SU-DHL-6 (cell line): ENCODE measurements around the gene ANKRD23.

Experiments
- H2AFZ ChIP-seq: fragments of 200-600 bp; sonication (generic); 2 replicates; pipeline ENCODE4 v1.6.1; 2014; ENCODE audit warnings: low read depth, mild to moderate bottlenecking, moderate library complexity, mixed read lengths, antibody characterized with exemption, low read length; ENCODE audit not compliant: severe bottlenecking
- H3F3A ChIP-seq: fragments of 200-600 bp; shearing (Covaris generic); 2 replicates; pipeline ENCODE4 v1.6.0; 2016; ENCODE audit warnings: antibody characterized with exemption, mild to moderate bottlenecking; ENCODE audit not compliant: insufficient read depth
- H3K27ac ChIP-seq: fragments of 200-600 bp; sonication (generic); 2 replicates; pipeline ENCODE4 v1.5.1; 2016; ENCODE audit warnings: low read depth, mild to moderate bottlenecking, low read length, moderate library complexity, mixed read lengths
- H3K27me3 ChIP-seq: fragments of 200-600 bp; sonication (generic), shearing (Covaris generic); 2 replicates; pipeline ENCODE4 v1.6.0; 2014; ENCODE audit warnings: mild to moderate bottlenecking, low read length
- H3K36me3 ChIP-seq: fragments of 200-600 bp; sonication (generic); 2 replicates; pipeline ENCODE4 v1.6.1; 2014; ENCODE audit warnings: mild to moderate bottlenecking, low read length, mixed read lengths
- H3K4me2 ChIP-seq: fragments of 300-600, 200-600 bp; shearing (Covaris generic), sonication (generic); 2 replicates; pipeline ENCODE4 v1.6.0; 2014; ENCODE audit warnings: low read length, low read depth, mild to moderate bottlenecking; ENCODE audit not compliant: poor library complexity, severe bottlenecking
- H3K4me3 ChIP-seq: fragments of 200-600 bp; sonication (generic); 2 replicates; pipeline ENCODE4 v1.5.1; 2014; ENCODE audit warnings: antibody characterized with exemption, low read length, mild to moderate bottlenecking, mixed read lengths; ENCODE audit not compliant: insufficient read depth, poor library complexity, severe bottlenecking
- H3K79me2 ChIP-seq: fragments of 200-600 bp; sonication (generic); 2 replicates; pipeline ENCODE4 v1.6.1; 2014; ENCODE audit warnings: mild to moderate bottlenecking, low read length, moderate library complexity; ENCODE audit not compliant: insufficient read depth
- H3K9ac ChIP-seq: fragments of 200-600 bp; sonication (generic); 2 replicates; pipeline ENCODE4 v1.7.0; 2014; ENCODE audit warnings: mild to moderate bottlenecking, low read length
- H3K9me2 ChIP-seq: fragments of 200-600 bp; sonication (generic); replicated peaks from 2 replicates; pipeline ENCODE4 v1.6.1; 2014; ENCODE audit warnings: low read length; ENCODE audit not compliant: insufficient read depth
- H3K9me3 ChIP-seq: fragments of 200-600 bp; sonication (generic); 2 replicates; pipeline ENCODE4 v1.6.1; 2014; ENCODE audit warnings: low read length, mixed read lengths; ENCODE audit not compliant: insufficient read depth
- H4K20me1 ChIP-seq: fragments of 200-600 bp; sonication (generic); 2 replicates; pipeline ENCODE4 v1.6.1; 2014; ENCODE audit warnings: low read depth, mild to moderate bottlenecking, antibody characterized with exemption, low read length, moderate library complexity, mixed read lengths
- CTCF ChIP-seq: fragments of 200-600 bp; sonication (generic); IDR thresholded peaks from one replicate; pipeline ENCODE4 v1.5.1; 2017; ENCODE audit warnings: antibody characterized with exemption, mild to moderate bottlenecking, low read length, moderate library complexity; ENCODE audit not compliant: insufficient read depth, poor library complexity, severe bottlenecking
- EZH2phosphoT487 ChIP-seq: fragments of 200-600 bp; sonication (generic), shearing (Covaris generic); conservative IDR thresholded peaks from 2 replicates; pipeline ENCODE4 v1.6.1; 2018; ENCODE audit warnings: mild to moderate bottlenecking, antibody characterized with exemption, low read length, moderate library complexity, mixed read lengths

The ANKRD23 gene

DNA sequence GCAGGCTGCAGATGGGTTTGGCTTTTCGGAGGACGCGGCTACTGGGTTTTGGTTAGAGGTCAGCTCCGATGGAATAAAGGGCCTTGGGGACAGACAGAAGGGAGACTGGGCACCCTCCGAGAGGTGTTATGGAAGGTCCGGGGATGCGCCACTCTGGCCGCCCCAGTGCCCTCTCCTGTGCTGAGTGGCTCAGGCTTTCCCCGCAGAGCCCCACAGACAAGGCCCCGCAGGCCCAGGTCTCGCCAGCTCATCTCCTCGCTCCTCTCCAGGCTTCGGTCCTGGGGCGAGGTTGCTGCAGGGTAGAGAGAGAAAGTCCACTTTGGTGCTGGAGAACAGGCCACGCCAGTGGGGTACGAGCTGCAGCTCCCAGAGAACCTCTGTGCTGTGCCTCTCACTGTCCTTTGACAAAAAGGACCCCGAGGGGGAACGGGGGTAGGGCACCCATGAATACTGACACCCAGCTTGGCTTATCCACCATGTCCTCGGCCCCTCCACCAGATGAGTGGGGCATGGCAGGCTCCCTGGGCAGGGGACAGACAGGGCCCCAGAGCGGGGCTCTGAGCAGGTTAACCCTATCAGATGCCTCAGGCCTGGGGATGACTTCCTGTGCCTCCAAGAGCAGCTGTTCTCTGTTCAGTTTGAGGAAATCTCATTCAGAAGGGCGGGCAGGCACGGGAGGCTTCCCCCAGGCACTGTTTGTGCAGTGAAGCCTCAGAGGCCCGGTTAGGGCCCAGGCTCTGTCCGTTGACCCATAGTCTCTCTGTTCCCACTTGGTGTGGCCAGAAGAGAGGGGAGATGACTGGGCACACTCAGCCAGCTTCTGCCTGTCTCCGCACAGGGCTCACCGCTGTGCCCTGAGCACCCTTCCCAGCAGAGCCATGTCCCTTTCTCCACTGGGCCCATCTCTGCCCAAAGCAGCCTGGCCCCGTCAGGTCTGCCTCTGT is 43.5 kb downstream of the ANKRD23 start:
- H2AFZ ChIP-seq, result peak overlapping the region; percentile 82
- no peaks in the 10 kb centered on the region for H3K9me3 ChIP-seq
- no peak for TF ChIP-seq CTCF
- H3K4me2 ChIP-seq, result no peak overlapping the region
- no peak overlapping the region for H3K9ac ChIP-seq
- H3K4me3 ChIP-seq, result no peak overlapping the region
- no peaks in the 10 kb centered on the region; the same call in 1 of the 2 replicates for H3F3A ChIP-seq
- no peaks in the 10 kb centered on the region for H3K79me2 ChIP-seq
- H3K27ac ChIP-seq, result no peak overlapping the region
- H3K27me3 ChIP-seq, result no peaks in the 10 kb centered on the region
- H3K9me2 ChIP-seq, result no peaks in the 10 kb centered on the region
- H3K36me3 ChIP-seq, result no peaks in the 10 kb centered on the region
- no peaks in the 10 kb centered on the region for H4K20me1 ChIP-seq

GRCh38 chr2:96799623-96799935 is 44.2 kb downstream of the ANKRD23 start:
- H3K79me2 ChIP-seq, result no peaks in the 10 kb centered on the region
- no peaks in the 10 kb centered on the region for H4K20me1 ChIP-seq
- no peaks in the 10 kb centered on the region for H3K9me2 ChIP-seq
- no peaks in the 10 kb centered on the region for H3K27me3 ChIP-seq
- H3K9me3 ChIP-seq, result no peaks in the 10 kb centered on the region
- H3K4me2 ChIP-seq, result no peak overlapping the region
- H3K9ac ChIP-seq, result no peak overlapping the region
- H3F3A ChIP-seq, result no peaks in the 10 kb centered on the region
- TF ChIP-seq EZH2phosphoT487 (no peak), CTCF (no peak)
- H3K4me3 ChIP-seq, result no peak overlapping the region
- H3K36me3 ChIP-seq, result no peaks in the 10 kb centered on the region
- no peak overlapping the region for H3K27ac ChIP-seq
- H2AFZ ChIP-seq, result no peak overlapping the region

DNA sequence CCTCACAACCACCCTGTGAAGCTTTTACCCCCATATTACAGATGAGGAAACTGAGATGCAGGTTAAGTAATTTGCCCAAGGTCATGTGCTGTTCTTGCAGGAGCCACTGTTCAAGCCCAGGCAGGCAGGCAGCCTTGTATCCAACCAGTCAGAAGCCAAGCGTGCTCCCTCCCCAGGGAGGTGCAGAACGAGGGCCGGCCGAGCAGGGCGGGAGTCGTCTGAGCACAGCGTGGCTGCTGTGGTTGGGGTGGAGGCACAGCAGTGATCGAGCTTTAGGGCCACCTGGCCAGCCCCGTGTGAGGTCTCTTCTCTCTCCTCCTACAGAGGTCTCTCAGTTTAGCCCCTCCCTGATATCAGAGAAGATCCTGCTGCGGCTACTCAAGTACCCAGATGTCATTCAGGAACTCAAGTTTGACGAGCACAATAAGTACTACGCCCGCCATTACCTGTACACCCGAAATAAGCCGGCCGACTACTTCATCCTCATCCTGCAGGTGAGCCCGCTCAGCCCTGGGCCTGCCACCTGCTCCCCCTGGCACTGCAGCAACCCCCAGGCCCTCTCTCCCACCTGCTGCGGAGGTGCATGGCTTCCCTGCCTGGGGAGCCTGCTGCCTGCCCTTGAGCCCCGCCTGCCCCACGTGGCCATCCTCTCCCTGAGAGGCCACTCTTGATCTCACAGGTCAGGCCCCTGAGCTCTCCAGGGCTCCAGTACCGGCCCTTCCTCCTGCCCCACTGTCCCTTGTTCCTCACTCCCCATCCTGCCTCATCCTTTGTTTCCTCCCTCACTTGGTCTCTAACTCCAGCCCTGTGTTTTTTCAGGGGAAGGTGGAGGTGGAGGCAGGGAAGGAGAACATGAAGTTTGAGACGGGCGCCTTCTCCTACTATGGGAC is 44.8 kb downstream of the ANKRD23 start:
- no peaks in the 10 kb centered on the region for H3K9me2 ChIP-seq
- no peak overlapping the region for H3K4me2 ChIP-seq
- H3K9ac ChIP-seq, result no peak overlapping the region
- H3F3A ChIP-seq, result no peaks in the 10 kb centered on the region
- TF ChIP-seq CTCF (no peak), EZH2phosphoT487 (no peak)
- H3K9me3 ChIP-seq, result no peaks in the 10 kb centered on the region
- H2AFZ ChIP-seq, result no peak overlapping the region
- no peaks in the 10 kb centered on the region for H4K20me1 ChIP-seq
- H3K4me3 ChIP-seq, result no peak overlapping the region
- H3K36me3 ChIP-seq, result no peaks in the 10 kb centered on the region
- no peaks in the 10 kb centered on the region for H3K27me3 ChIP-seq
- no peak overlapping the region for H3K27ac ChIP-seq
- no peaks in the 10 kb centered on the region for H3K79me2 ChIP-seq
